22Rv1 (cell line): Measurements from ENCODE around the gene DMD.

Experiments
- H3K27ac ChIP-seq: fragments of 450-650 bp; 2 replicates; pipeline ENCODE4 v1.5.1; 2017
- ZFX ChIP-seq: fragments of 450-650 bp; IDR thresholded peaks from 2 replicates; pipeline ENCODE4 v1.6.1; 2017; ENCODE audit warnings: antibody characterized with exemption, borderline replicate concordance
- TF ChIP-seq, protein P1 (sequence below): fragments of 450-650 bp; IDR thresholded peaks from 2 replicates; pipeline ENCODE4 v1.5.1; 2017; ENCODE audit warnings: mild to moderate bottlenecking

Gene DMD

DNA sequence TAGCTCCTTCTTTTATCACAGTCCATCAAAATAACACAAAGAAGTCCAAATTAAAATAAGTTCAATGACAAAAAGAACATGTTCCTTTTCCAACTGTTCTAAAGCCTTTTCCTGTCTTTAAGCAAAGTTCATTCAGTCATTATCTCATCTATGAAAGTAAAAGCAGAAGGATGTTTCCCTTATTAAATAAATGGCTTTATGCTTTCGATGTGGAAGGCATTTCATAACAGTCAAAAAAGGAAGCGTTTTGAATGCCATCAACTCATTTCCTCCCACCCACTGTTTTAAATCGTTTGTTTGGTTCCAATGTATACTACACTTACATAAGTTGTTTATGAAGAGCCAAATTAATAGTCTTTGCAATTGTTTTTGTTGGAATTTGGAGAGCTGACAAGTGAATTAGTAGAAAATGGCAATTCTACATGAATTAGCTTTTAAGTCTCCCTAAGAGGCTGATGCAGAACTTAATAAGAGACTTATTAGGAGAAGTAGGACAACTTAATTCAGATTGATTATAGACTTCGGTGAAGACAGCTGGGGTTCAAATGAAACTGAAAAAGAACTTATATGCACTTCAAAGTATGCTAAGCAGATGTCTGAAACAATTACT is 1746.9 kb downstream of the DMD start:
- no peak for TF ChIP-seq ZFX
- TF ChIP-seq, protein P1, sequence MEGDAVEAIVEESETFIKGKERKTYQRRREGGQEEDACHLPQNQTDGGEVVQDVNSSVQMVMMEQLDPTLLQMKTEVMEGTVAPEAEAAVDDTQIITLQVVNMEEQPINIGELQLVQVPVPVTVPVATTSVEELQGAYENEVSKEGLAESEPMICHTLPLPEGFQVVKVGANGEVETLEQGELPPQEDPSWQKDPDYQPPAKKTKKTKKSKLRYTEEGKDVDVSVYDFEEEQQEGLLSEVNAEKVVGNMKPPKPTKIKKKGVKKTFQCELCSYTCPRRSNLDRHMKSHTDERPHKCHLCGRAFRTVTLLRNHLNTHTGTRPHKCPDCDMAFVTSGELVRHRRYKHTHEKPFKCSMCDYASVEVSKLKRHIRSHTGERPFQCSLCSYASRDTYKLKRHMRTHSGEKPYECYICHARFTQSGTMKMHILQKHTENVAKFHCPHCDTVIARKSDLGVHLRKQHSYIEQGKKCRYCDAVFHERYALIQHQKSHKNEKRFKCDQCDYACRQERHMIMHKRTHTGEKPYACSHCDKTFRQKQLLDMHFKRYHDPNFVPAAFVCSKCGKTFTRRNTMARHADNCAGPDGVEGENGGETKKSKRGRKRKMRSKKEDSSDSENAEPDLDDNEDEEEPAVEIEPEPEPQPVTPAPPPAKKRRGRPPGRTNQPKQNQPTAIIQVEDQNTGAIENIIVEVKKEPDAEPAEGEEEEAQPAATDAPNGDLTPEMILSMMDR = no peak
- H3K27ac ChIP-seq = no peak overlapping the region

DNA sequence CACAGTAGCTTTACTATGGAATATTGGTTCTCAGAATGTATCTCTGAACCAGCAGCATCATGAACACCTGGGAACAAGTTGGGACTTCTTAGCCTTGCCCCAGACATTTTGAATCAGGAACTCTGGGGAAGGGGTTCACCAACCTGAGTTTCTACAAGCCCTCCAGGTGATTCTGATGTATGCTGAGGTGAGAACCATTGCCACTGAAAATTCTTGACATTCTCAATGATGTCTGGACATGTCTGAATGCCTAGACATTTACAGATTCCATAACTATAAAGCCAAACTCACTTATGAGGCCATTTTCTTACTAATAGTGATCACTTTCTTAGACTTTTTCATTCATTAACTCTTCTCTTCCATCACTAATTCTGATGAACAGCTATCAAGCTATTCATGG is 1750.1 kb downstream of the DMD start:
- no peak overlapping the region for H3K27ac ChIP-seq
- TF ChIP-seq, protein P1 = no peak
- no peak for TF ChIP-seq ZFX

DNA sequence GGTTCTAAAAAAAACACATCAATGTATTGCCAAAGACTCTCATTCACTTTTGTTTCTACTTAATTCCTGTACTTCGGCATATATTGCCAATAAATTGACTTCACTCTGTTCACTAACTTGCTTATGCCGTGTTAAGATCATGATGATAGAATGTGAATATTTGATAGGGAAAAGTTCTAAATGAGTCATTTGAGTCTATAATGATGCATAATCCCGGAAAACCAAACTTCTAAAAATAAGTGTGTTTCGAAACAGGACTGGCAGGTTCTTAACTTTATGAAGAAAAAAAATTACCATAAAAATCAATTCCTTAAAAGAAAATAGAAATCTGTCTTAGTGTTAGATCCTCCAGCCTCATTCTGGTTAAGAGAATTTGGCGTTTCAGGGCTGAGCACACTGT is 1752.0 kb downstream of the DMD start:
- TF ChIP-seq, protein P1 = no peak
- no peak for TF ChIP-seq ZFX
- no peak overlapping the region for H3K27ac ChIP-seq

DNA sequence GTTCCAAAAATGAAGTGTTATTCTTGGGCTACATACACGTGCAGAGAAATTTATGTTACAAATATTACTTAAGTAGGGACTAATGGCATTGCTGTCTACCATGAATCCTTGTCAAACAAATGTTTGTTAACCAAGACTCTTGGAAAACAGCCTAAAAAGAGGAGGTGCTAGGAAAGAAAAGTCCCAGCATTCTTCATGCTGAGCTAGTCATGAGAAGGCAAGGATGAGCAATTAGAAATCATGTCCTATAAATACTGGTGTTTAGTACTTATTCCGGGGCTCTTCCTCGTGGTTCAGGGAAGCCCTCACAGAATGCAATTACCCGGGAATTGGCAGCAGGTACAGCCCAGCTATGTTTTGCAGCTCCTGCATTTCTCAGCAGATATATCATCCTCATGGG is 1761.4 kb downstream of the DMD start:
- no peak overlapping the region for H3K27ac ChIP-seq
- no peak for TF ChIP-seq ZFX
- TF ChIP-seq, protein P1 = no peak

DNA sequence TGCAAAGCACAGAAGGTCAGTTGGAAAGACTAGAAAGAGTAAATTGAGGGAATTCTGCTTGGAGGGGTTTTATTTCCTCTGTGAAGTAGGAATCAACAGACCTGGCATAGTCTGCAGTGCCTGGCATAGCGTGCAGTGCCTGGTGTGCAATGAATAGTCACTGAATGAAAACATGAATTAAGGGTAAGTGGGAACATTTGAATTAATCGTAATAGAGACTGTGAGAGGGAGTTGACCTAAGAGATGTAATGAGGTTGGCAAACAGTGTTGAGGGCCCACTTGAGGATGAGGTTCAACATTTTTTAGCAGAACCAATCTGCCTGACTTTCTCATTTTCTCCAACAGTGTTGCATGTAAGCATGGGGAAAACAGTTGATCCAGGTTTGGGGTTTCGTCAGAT is 1762.3 kb downstream of the DMD start:
- no peak for TF ChIP-seq ZFX
- TF ChIP-seq, protein P1 = no peak
- H3K27ac ChIP-seq = no peak overlapping the region

DNA sequence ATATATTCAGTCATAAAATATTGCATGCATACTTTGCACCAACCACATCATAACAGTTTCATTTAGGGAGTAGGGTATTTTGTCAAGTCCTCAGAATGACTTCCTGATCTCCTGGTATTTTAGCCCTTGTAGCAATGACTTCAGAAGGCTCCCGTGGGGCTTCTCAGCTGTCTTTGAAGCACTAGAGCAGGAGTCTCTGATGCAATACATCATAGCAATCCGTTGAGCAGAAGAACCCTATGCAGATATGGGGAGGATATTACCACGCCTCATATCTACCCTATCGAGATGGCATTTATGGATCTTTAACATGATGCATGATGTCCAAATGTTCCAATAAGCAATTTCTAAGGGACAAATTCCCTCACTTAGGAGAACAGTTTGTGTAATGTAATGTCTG is 1765.8 kb downstream of the DMD start:
- no peak for TF ChIP-seq ZFX
- TF ChIP-seq, protein P1 = no peak
- H3K27ac ChIP-seq = no peak overlapping the region

DNA sequence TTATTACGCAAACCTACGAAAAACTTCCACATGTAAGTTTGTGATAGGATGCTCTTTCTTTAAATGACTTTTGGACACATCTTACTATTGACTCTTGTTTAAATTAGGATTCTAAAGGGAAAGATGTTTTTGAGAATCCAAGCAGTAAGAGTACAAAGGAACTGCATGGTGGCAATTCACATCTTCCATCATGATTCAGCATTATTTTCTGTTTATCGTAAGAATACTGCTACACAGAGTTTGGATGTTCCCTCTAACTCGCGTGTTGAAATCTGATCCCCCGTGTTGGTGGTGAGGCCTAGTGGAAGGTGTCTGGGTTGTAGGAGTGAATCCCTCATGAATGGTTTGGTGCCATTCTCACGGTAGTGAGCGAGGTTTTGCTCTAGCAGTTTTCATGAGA is 1767.7 kb downstream of the DMD start:
- no peak overlapping the region for H3K27ac ChIP-seq
- no peak for TF ChIP-seq ZFX
- TF ChIP-seq, protein P1 = no peak
